Measurements from ENCODE around the gene ARMH4.

The ARMH4 gene

DNA sequence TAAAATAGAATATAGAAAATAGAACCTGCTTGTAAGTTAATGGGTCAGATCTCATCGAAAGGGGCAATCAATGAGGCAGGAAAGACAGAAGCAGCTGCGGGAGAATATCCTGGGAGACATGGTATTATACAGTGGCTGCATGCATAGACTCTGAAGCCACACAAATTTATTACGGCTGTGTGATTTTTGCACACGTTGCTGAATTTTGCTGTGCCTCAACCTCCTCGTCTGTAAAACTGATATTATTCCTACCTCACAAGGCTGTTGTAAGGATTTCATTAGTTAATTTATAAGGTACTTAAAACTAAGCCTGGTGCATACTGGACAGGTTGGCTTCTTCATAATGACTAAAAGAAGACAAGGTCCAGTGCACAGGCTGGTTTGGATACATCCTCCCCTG is 52.3 kb downstream of the ARMH4 start:
- no peak overlapping the region for H3K4me3 ChIP-seq (ENCODE audit: low read depth, low read length)
- TF ChIP-seq, protein P1, sequence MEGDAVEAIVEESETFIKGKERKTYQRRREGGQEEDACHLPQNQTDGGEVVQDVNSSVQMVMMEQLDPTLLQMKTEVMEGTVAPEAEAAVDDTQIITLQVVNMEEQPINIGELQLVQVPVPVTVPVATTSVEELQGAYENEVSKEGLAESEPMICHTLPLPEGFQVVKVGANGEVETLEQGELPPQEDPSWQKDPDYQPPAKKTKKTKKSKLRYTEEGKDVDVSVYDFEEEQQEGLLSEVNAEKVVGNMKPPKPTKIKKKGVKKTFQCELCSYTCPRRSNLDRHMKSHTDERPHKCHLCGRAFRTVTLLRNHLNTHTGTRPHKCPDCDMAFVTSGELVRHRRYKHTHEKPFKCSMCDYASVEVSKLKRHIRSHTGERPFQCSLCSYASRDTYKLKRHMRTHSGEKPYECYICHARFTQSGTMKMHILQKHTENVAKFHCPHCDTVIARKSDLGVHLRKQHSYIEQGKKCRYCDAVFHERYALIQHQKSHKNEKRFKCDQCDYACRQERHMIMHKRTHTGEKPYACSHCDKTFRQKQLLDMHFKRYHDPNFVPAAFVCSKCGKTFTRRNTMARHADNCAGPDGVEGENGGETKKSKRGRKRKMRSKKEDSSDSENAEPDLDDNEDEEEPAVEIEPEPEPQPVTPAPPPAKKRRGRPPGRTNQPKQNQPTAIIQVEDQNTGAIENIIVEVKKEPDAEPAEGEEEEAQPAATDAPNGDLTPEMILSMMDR (IDR thresholded peaks at IDR 0.05; ENCODE audit: low read depth, low read length): no peak

DNA sequence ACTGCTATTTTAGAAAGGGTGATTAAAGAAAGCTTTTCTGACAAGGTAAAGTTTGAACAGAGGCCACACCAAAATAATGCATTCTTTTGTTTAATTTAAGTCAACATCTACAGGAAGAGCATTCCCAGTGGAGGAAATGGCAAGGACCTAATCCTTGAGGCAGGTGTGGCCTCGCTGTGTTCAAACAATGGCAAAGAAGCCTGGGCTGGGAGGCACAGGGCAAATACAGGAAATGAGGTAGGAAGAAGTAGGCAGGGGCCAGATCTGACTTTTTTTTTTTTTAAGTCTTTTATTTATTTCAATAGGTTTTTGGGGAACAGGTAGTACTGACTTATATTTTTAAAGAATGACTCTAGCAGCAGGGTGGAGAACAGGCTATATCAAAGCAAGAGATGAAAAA is 53.5 kb downstream of the ARMH4 start:
- H3K4me3 ChIP-seq (ENCODE audit: low read depth, low read length): no peak overlapping the region
- TF ChIP-seq, protein P1 (IDR thresholded peaks at IDR 0.05; ENCODE audit: low read depth, low read length): no peak

DNA sequence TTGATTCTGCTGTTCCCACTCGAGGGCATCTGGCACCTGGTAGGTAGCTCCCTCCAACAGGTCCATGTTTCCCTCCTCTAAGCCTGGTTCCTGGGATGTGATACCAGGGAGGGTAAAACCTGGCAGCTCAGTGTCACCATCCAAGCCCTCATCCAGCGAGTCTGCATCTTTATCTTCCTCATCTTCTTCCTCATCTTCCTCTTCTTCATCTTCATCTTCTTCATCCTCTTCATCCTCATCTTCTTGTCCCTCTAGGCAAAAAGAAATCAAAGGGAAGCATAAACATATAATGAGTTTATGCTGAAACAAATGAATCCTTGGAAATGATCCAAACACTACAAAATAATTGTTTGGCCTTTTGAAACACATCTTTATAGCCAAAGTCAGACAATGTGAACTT is 55.3 kb downstream of the ARMH4 start:
- TF ChIP-seq, protein P1 (IDR thresholded peaks at IDR 0.05; ENCODE audit: low read depth, low read length): no peak
- no peak overlapping the region for H3K4me3 ChIP-seq (ENCODE audit: low read depth, low read length)

DNA sequence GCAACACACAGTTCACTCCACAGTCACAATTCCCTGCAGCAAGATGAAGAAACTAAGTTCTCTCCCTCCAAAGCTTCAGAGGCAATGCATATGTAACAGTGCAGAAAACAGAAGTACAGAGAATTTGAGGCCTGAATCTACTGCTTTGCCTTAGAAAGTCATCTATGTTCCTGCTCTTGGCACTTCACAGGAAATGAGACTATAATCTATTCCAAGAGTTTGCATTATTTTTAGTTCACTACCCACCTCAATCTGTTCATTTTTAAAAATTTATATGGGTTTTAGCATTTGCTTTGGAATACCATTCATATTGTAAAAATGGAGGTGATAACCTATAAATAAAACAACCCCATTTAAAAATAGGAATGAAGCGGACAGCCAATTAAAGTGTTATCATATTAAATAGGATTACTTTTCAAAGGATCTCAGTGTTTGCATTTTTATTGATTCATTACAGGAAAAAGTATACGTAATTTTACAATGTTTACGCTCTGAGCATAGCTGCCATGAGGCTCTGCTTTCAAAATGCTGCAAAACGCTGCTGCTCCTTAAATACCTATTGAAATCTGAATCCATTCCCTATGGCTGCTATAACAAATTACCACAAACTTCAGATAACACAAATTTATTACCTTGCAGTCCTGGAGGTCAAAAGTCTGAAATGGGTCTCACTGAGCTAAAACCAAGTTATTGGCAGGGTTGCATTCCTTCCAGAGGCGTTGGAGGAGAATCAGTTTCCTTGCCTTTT is 60.0 kb downstream of the ARMH4 start:
- TF ChIP-seq, protein P1 (IDR thresholded peaks at IDR 0.05; ENCODE audit: low read depth, low read length): no peak
- H3K4me3 ChIP-seq (ENCODE audit: low read depth, low read length): no peak overlapping the region

DNA sequence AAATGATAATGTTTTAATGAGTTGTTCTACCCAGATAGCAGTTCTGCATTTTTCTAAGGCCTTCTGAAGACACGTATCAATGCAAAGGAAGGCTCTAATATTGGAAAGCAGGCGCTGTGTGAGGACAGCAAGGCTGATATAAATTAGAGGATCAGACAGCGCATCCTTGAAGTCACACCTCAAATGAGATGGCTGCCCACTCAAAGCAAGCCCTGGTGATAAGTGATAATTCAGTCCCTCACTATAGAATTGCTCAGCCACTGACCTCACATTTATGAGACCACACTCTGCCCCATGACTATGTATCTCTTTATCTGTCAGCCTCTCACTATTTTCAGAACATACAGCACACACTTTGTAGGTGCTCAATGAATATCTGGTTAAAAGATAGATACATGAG is 62.4 kb downstream of the ARMH4 start:
- TF ChIP-seq, protein P1 (IDR thresholded peaks at IDR 0.05; ENCODE audit: low read depth, low read length): no peak
- no peak overlapping the region for H3K4me3 ChIP-seq (ENCODE audit: low read depth, low read length)

DNA sequence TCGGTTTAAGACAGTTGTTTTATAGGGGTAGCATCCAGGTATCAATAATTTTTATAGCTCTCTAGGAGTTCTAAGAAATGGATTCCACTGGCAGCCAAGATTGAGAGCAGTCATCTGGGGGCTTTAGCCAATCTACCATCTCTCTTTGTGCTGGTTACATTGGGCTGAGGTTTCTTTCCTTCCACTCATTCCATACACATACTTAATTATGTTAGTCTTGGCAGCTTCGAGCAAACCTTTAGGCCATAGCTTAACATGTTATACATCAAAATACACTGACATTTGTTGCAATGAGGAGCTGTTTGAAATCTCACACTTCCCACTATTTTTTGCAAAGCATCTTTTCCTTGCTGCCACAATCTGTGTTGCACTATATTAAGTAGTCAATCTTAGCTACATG is 63.1 kb downstream of the ARMH4 start:
- H3K4me3 ChIP-seq (ENCODE audit: low read depth, low read length): no peak overlapping the region
- TF ChIP-seq, protein P1 (IDR thresholded peaks at IDR 0.05; ENCODE audit: low read depth, low read length): no peak

DNA sequence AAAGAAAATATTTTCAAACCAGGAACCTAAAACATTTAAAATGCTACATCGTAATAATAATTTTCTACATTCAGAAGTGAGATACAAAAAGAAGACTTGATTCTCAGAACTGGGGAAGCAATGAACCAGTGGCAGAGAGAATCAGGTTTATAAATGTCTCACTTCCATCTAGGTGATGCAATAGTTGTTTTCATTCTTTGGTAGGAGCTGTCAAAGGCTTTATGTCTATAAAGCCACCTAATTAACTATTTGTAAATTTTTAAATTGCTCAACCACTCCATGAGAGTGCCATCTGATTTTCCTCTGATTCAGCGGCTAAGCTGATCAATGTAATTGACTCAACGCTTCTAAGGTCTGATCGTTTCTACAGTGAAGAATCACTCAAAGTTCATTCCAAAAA is 66.1 kb downstream of the ARMH4 start:
- TF ChIP-seq, protein P1 (IDR thresholded peaks at IDR 0.05; ENCODE audit: low read depth, low read length): no peak
- H3K4me3 ChIP-seq (ENCODE audit: low read depth, low read length): no peak overlapping the region
